HepG2 (cell line): Measurements from ENCODE around the gene PDE3A. TPM values are rescaled to one million over a fixed set of nuclear protein-coding genes. Genes with fewer than 3 reads are reported as not detected.

ENCODE experiments used
- ATAC-seq: fragments of 200-7000 bp; cut with Tn5 transposase; 3 replicates; pipeline ENCODE4 v1.9.1; 2020; ENCODE audit warnings: mild to moderate bottlenecking, moderate library complexity
- BruUV-seq: library from RNA; stranded (reverse); fragments of 400-500 nt; replicated peaks from 2 replicates; lab custom pipeline; 2021; lab: Mats Ljungman, UMichigan
- CTCF ChIA-PET: fragments of 300-600 bp; formaldehyde crosslinking; extraction: SDS; loops from one replicate; lab custom pipeline; 2021; ENCODE audit warnings: low total read pairs, inconsistent platforms, low intra/inter-chr PET ratio; lab: Yijun Ruan, JAX
- POLR2A ChIA-PET: fragments of 350-600 bp; sonication (Branson Sonifier 250); formaldehyde crosslinking; loops from one replicate; lab custom pipeline; 2020; ENCODE audit warnings: antibody characterized with exemption, inconsistent platforms; lab: Yijun Ruan, JAX
- DNase-seq: peaks from one replicate; pipeline ENCODE4 v3.0.0-alpha.2; 2015; ENCODE audit warnings: low spot score
- FAIRE-seq: peaks from 3 replicates; lab custom pipeline; 2011; peaks lifted over from hg19 to GRCh38; lab: Jason Lieb, UNC
- H2AFZ ChIP-seq: one replicate; pipeline ENCODE4 v1.6.1; 2011; ENCODE audit warnings: low read length, inconsistent platforms
- H3K27ac ChIP-seq: fragments of 300-600 bp; 3 replicates; pipeline ENCODE4 v1.8.0; 2011; ENCODE audit warnings: mixed run types, mild to moderate bottlenecking, mixed read lengths, low read length, inconsistent platforms; ENCODE audit not compliant: insufficient read depth; ENCODE audit errors: extremely low read length
- H3K27me3 ChIP-seq, 2 experiments: fragments of 200-600 bp in 1 of 2; 2 replicates in 1 of 2; 3 replicates in 1 of 2; pipeline versions ENCODE4 v1.6.0 to v1.8.0; 2011; ENCODE audit warnings: low read length in 2 of 2, mild to moderate bottlenecking in 2 of 2, moderate library complexity in 2 of 2, inconsistent platforms in 1 of 2; ENCODE audit not compliant: insufficient read depth in 2 of 2, control insufficient read depth in 1 of 2
- H3K36me3 ChIP-seq, 2 experiments: fragments of 200-600 bp in 1 of 2; replicated peaks in 1 of 2; 2 replicates in 1 of 2; 3 replicates in 1 of 2; pipeline versions ENCODE4 v1.5.1 to v1.8.0; 2011; ENCODE audit warnings: low read length in 2 of 2, inconsistent platforms in 1 of 2; ENCODE audit not compliant: insufficient read depth in 2 of 2, control insufficient read depth in 1 of 2
- H3K4me1 ChIP-seq: 2 replicates; pipeline ENCODE4 v1.5.1; 2012; ENCODE audit warnings: low read length, inconsistent platforms; ENCODE audit not compliant: insufficient read depth
- H3K4me2 ChIP-seq: 2 replicates; pipeline ENCODE4 v1.6.0; 2011; ENCODE audit warnings: low read depth, low read length, inconsistent platforms
- H3K4me3 ChIP-seq, 3 experiments: fragments of 200-600 bp in 1 of 3; sonication (generic), shearing (Covaris generic) in 1 of 3; replicated peaks in 1 of 3; 2 replicates each; pipeline ENCODE4 v1.5.1; 2011 to 2016; ENCODE audit warnings: low read length in 3 of 3, inconsistent platforms in 2 of 3, low read depth in 2 of 3, mild to moderate bottlenecking in 2 of 3, control low read depth in 1 of 3, mixed read lengths in 1 of 3; ENCODE audit not compliant: insufficient read depth in 1 of 3
- H3K79me2 ChIP-seq: one replicate; pipeline ENCODE4 v1.6.1; 2011; ENCODE audit warnings: low read length, inconsistent platforms; ENCODE audit not compliant: insufficient read depth
- H3K9ac ChIP-seq: 2 replicates; pipeline ENCODE4 v1.6.0; 2011; ENCODE audit warnings: mild to moderate bottlenecking, low read depth, low read length, inconsistent platforms; ENCODE audit not compliant: insufficient read depth
- H3K9me3 ChIP-seq: 2 replicates; pipeline ENCODE4 v1.5.1; 2012; ENCODE audit warnings: mild to moderate bottlenecking, low read length
- H4K20me1 ChIP-seq: 2 replicates; pipeline ENCODE4 v1.6.0; 2011; ENCODE audit warnings: inconsistent platforms, mild to moderate bottlenecking, low read length, moderate library complexity; ENCODE audit not compliant: insufficient read depth
- CEBPB ChIP-seq: IDR thresholded peaks from 2 replicates; pipeline ENCODE4 v1.6.1; 2011; ENCODE audit warnings: low read depth, low read length, improper control_type of control experiment, borderline replicate concordance
- CEBPG ChIP-seq: IDR thresholded peaks from 2 replicates; pipeline ENCODE4 v1.6.1; 2016
- CREB1 ChIP-seq, 2 experiments: fragments of 450-650 bp in 1 of 2; IDR thresholded peaks; 2 replicates each; pipeline ENCODE4 v1.6.1; 2016 to 2017; ENCODE audit warnings: control low read depth in 1 of 2, mild to moderate bottlenecking in 1 of 2, missing compliant biosample characterization in 1 of 2, missing genetic modification characterization in 1 of 2
- ISX ChIP-seq: sonication (generic); formaldehyde crosslinking; conservative IDR thresholded peaks from 2 replicates; pipeline ENCODE4 v1.5.0; 2020; ENCODE audit warnings: missing genetic modification reagents
- KLF15 ChIP-seq: sonication (generic); formaldehyde crosslinking; IDR thresholded peaks from 2 replicates; pipeline ENCODE4 v1.8.1; 2023; ENCODE audit warnings: borderline replicate concordance, mild to moderate bottlenecking, inconsistent platforms, missing genetic modification reagents, mixed read lengths
- PITX1 ChIP-seq: sonication (generic); formaldehyde crosslinking; IDR thresholded peaks from 2 replicates; pipeline ENCODE4 v1.5.1; 2020; ENCODE audit warnings: mild to moderate bottlenecking, missing genetic modification reagents
- ZNF256 ChIP-seq: sonication (generic); formaldehyde crosslinking; conservative IDR thresholded peaks from 2 replicates; pipeline ENCODE4 v1.4.0; 2020; ENCODE audit warnings: missing genetic modification reagents
- ZNF3 ChIP-seq: IDR thresholded peaks from 2 replicates; pipeline ENCODE4 v1.7.0; 2017; ENCODE audit warnings: inconsistent platforms
- ZNF331 ChIP-seq: sonication (generic); formaldehyde crosslinking; IDR thresholded peaks from 2 replicates; pipeline ENCODE4 v1.4.0; 2020; ENCODE audit warnings: missing genetic modification reagents
- ZNF354B ChIP-seq: sonication (generic); formaldehyde crosslinking; IDR thresholded peaks from 2 replicates; pipeline ENCODE4 v1.8.0; 2022; ENCODE audit warnings: mild to moderate bottlenecking, missing genetic modification reagents
- ZNF598 ChIP-seq: sonication (generic); formaldehyde crosslinking; IDR thresholded peaks from 2 replicates; pipeline ENCODE4 v1.5.1; 2020; ENCODE audit warnings: mild to moderate bottlenecking, missing genetic modification reagents, borderline replicate concordance
- ZNF652 ChIP-seq: IDR thresholded peaks from 2 replicates; pipeline ENCODE4 v1.6.1; 2016; ENCODE audit warnings: low read depth, borderline replicate concordance
- ZNF672 ChIP-seq: sonication (generic); formaldehyde crosslinking; IDR thresholded peaks from 2 replicates; pipeline ENCODE4 v1.8.1; 2022; ENCODE audit warnings: missing genetic modification reagents
- ZNF687 ChIP-seq: sonication (generic); formaldehyde crosslinking; IDR thresholded peaks from 2 replicates; pipeline ENCODE4 v1.5.1; 2020; ENCODE audit warnings: mild to moderate bottlenecking, missing genetic modification reagents, moderate library complexity
- ZNF83 ChIP-seq: sonication (generic); formaldehyde crosslinking; IDR thresholded peaks from 2 replicates; pipeline ENCODE4 v1.4.0; 2020; ENCODE audit warnings: missing genetic modification reagents, mild to moderate bottlenecking, borderline replicate concordance
- WGBS: methylation state at CpG from one replicate; pipeline ENCODE4 v1.1.6; 2017; ENCODE audit warnings: low lambda C conversion rate; 5-methylcytosine and 5-hydroxymethylcytosine counted together
- in situ Hi-C: cut with HindIII; loops from 2 replicates; pipeline ENCODE4 v1.10.0; 2017; ENCODE audit warnings: low pct_unique_long_range_greater_than_20kb; ENCODE audit not compliant: extremely low pct_ligation_motif_present
- intact Hi-C: fragments of 100-400 bp; cut with micrococcal nuclease; formaldehyde crosslinking; loops from one replicate; pipeline ENCODE4 v1.10.0; 2022; ENCODE audit not compliant: unreplicated experiment
- polyA plus RNA-seq, 8 experiments: library from polyadenylated mRNA; depleted of rRNA in 3 of 8; stranded (reverse) in 7 of 8; unstranded in 1 of 8; fragments of >200 nt; fragmentation: Illumina TruSeq in 4 of 8; extraction: Trizol in 4 of 8; gene quantifications; 2 replicates each; pipeline versions ENCODE4 v1.2.1 to v1.2.3, GENCODE V29; 2011 to 2016; ENCODE audit warnings: low read depth in 4 of 8, missing spikeins in 1 of 8, mixed read lengths in 1 of 8; ENCODE audit not compliant: insufficient read depth in 1 of 8
- total RNA-seq, 5 experiments: library from RNA; depleted of rRNA; stranded (reverse); fragments of >200 nt; fragmentation: Illumina TruSeq; extraction: Trizol; gene quantifications; 2 replicates each; pipeline ENCODE4 v1.2.3, GENCODE V29; 2016; ENCODE audit warnings: low read depth in 1 of 5
- TF ChIP-seq, protein P1 (sequence below): sonication (generic); formaldehyde crosslinking; IDR thresholded peaks from 2 replicates; pipeline ENCODE4 v1.5.0; 2020; ENCODE audit warnings: mild to moderate bottlenecking, missing genetic modification reagents
- TF ChIP-seq, protein P2 (sequence below): fragments of 450-650 bp; IDR thresholded peaks from 2 replicates; pipeline ENCODE4 v1.6.1; 2017; ENCODE audit warnings: mild to moderate bottlenecking

Gene PDE3A
- total and polyA plus RNA-seq, 2 of the 13 experiments (the other 11 are each of a cell fraction or from before 2014, with no cell fraction given): 0.77 to 1.5 TPM

GRCh38 chr12:20458011-20458410, 89.7 kb downstream of the PDE3A start (continued):
- TF ChIP-seq PITX1: no peak
- TF ChIP-seq ZNF256 (CRISPR knock-in tag): no peak
- TF ChIP-seq, protein P1, sequence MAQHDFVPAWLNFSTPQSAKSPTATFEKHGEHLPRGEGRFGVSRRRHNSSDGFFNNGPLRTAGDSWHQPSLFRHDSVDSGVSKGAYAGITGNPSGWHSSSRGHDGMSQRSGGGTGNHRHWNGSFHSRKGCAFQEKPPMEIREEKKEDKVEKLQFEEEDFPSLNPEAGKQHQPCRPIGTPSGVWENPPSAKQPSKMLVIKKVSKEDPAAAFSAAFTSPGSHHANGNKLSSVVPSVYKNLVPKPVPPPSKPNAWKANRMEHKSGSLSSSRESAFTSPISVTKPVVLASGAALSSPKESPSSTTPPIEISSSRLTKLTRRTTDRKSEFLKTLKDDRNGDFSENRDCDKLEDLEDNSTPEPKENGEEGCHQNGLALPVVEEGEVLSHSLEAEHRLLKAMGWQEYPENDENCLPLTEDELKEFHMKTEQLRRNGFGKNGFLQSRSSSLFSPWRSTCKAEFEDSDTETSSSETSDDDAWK (CRISPR knock-in tag): no peak
- no peak for TF ChIP-seq ZNF672 (CRISPR knock-in tag)
- no peak for TF ChIP-seq CEBPB

DNA sequence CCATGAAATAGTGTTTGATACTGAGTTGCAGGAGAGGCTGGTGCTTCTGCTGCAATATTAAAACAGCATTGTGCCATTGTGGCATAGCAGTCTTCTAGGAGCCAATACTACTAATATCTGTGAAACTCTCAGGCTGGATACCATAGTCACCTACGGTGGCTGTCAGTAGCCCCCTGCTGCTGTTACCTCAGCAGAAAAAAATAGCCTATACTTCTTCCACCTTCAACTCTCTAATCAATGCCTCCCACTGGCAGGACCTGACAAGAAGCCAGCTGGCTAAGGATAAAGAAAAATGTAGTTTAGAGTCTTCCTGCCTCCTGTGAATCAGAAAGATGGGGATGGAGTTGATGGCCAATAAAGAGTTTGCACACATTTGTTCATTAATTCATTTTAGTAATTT, 91.6 kb downstream of the PDE3A start:
- no peak for DNase-seq
- CTCF ChIA-PET: no interaction called here
- H3K79me2 ChIP-seq: no peaks in the 10 kb centered on the region
- H3K27ac ChIP-seq: no peak overlapping the region
- H3K4me2 ChIP-seq: no peak overlapping the region
- no peaks in the 10 kb centered on the region for H3K27me3 ChIP-seq
- ATAC-seq: no peak
- no peak for FAIRE-seq
- in situ Hi-C loops (loop anchor here (25.0 kb wide), 1 partner anchor 352 kb away; the partner anchor contains the start of gene SLCO1B3), intact Hi-C loops (no loop called here)
- no peaks in the 10 kb centered on the region for H4K20me1 ChIP-seq
- no peaks in the 10 kb centered on the region for H3K4me1 ChIP-seq
- WGBS: 18% methylated on average over 1 of the region's 1 CpG
- no peak overlapping the region for H3K9ac ChIP-seq
- POLR2A ChIA-PET: no interaction called here
- no TSS peak for BruUV-seq
- H2AFZ ChIP-seq: no peak overlapping the region
- no peak overlapping the region for H3K4me3 ChIP-seq
- no peaks in the 10 kb centered on the region for H3K9me3 ChIP-seq
- H3K36me3 ChIP-seq: no peaks in the 10 kb centered on the region
- TF ChIP-seq CREB1 (IDR thresholded peaks at IDR 0.05) (no peak), CREB1 (CRISPR knock-in tag; IDR thresholded peaks at IDR 0.05) (no peak), ZNF652 (no peak), ZNF354B (CRISPR knock-in tag) (no peak), KLF15 (CRISPR knock-in tag) (no peak), ZNF3 (CRISPR knock-in tag) (no peak), ISX (no peak), ZNF331 (CRISPR knock-in tag) (no peak), ZNF83 (CRISPR knock-in tag) (no peak), ZNF687 (no peak), CEBPG (no peak), ZNF598 (CRISPR knock-in tag) (no peak)
- TF ChIP-seq, protein P2, sequence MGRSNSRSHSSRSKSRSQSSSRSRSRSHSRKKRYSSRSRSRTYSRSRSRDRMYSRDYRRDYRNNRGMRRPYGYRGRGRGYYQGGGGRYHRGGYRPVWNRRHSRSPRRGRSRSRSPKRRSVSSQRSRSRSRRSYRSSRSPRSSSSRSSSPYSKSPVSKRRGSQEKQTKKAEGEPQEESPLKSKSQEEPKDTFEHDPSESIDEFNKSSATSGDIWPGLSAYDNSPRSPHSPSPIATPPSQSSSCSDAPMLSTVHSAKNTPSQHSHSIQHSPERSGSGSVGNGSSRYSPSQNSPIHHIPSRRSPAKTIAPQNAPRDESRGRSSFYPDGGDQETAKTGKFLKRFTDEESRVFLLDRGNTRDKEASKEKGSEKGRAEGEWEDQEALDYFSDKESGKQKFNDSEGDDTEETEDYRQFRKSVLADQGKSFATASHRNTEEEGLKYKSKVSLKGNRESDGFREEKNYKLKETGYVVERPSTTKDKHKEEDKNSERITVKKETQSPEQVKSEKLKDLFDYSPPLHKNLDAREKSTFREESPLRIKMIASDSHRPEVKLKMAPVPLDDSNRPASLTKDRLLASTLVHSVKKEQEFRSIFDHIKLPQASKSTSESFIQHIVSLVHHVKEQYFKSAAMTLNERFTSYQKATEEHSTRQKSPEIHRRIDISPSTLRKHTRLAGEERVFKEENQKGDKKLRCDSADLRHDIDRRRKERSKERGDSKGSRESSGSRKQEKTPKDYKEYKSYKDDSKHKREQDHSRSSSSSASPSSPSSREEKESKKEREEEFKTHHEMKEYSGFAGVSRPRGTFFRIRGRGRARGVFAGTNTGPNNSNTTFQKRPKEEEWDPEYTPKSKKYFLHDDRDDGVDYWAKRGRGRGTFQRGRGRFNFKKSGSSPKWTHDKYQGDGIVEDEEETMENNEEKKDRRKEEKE: no peak
